Measurements from ENCODE around the gene SRRM2. TPM values are rescaled to one million over a fixed set of nuclear protein-coding genes. Genes with fewer than 3 reads are reported as not detected.

SRRM2 gene
- total RNA-seq, 1 experiment from 2014 or later, result 746 TPM

GRCh38 chr16:2737895-2738418, 14.5 kb upstream of the SRRM2 start:
- Histone ChIP-seq H2AFZ (no peak overlapping the region), H3K4me2 (no peak overlapping the region), H4K20me1 (ENCODE audit: insufficient read depth) (no peaks in the 10 kb centered on the region), H3K4me1 (replicated peaks; ENCODE audit: insufficient read depth) (no peaks in the 10 kb centered on the region), H3K79me2 (ENCODE audit: low read depth) (no peaks in the 10 kb centered on the region), H3K36me3 (ENCODE audit: low read depth) (no peaks in the 10 kb centered on the region), H3K9me2 (ENCODE audit: insufficient read depth) (no peaks in the 10 kb centered on the region), H3K4me3 (no peak overlapping the region), H3F3A (ENCODE audit: insufficient read depth, low read depth) (no peaks in the 10 kb centered on the region), H3K27ac (no peak overlapping the region), H3K27me3 (ENCODE audit: insufficient read depth, low read depth) (no peaks in the 10 kb centered on the region), H3K9me3 (ENCODE audit: insufficient read depth, low read depth) (no peaks in the 10 kb centered on the region)
- ChIA-PET POLR2A (ENCODE audit: unreplicated experiment) (no interaction called here), CTCF (interaction anchor here (0.6 kb wide), 1 partner anchor 10 kb away, joined by 5 read pairs; no protein-coding TSS in a partner anchor)
- intact Hi-C loops (cut with micrococcal nuclease; ENCODE audit: unreplicated experiment), result no loop called here
- no TSS peak for BruUV-seq (replicated peaks)
- TF ChIP-seq EZH2 (IDR thresholded peaks at IDR 0.05; ENCODE audit: low read depth) (no peak), CTCF (conservative IDR thresholded peaks at IDR 0.05) (no peak)
- DNase-seq, result no peak

GRCh38 chr16:2738615-2739014, 13.8 kb upstream of the SRRM2 start:
- POLR2A ChIA-PET (ENCODE audit: unreplicated experiment), result interaction anchor here (0.7 kb wide), 1 partner anchor 189 kb away, joined by 4 read pairs; no protein-coding TSS in a partner anchor
- no peak overlapping the region for H3K4me3 ChIP-seq
- H3K27me3 ChIP-seq (ENCODE audit: insufficient read depth, low read depth), result no peaks in the 10 kb centered on the region
- H2AFZ ChIP-seq, result no peak overlapping the region
- no peaks in the 10 kb centered on the region for H3F3A ChIP-seq (ENCODE audit: insufficient read depth, low read depth)
- H3K4me2 ChIP-seq, result no peak overlapping the region
- H3K4me1 ChIP-seq (replicated peaks; ENCODE audit: insufficient read depth), result no peaks in the 10 kb centered on the region
- intact Hi-C loops (cut with micrococcal nuclease; ENCODE audit: unreplicated experiment), result no loop called here
- TF ChIP-seq EZH2 (IDR thresholded peaks at IDR 0.05; ENCODE audit: low read depth) (no peak), CTCF (conservative IDR thresholded peaks at IDR 0.05) (no peak)
- H3K9me2 ChIP-seq (ENCODE audit: insufficient read depth), result no peaks in the 10 kb centered on the region
- no peaks in the 10 kb centered on the region for H3K36me3 ChIP-seq (ENCODE audit: low read depth)
- no peak overlapping the region for H3K27ac ChIP-seq
- no peaks in the 10 kb centered on the region for H3K79me2 ChIP-seq (ENCODE audit: low read depth)
- no TSS peak for BruUV-seq (replicated peaks)
- no peaks in the 10 kb centered on the region for H4K20me1 ChIP-seq (ENCODE audit: insufficient read depth)
- CTCF ChIA-PET, result no interaction called here
- DNase-seq, result no peak
- no peaks in the 10 kb centered on the region for H3K9me3 ChIP-seq (ENCODE audit: insufficient read depth, low read depth)

GRCh38 chr16:2739625-2740430, 12.6 kb upstream of the SRRM2 start:
- no peaks in the 10 kb centered on the region for H3K27me3 ChIP-seq (ENCODE audit: insufficient read depth, low read depth)
- ChIA-PET POLR2A (ENCODE audit: unreplicated experiment) (interaction anchor here (0.6 kb wide), 1 partner anchor 140 kb away, joined by 7 read pairs; no protein-coding TSS in a partner anchor), CTCF (no interaction called here)
- H3K79me2 ChIP-seq (ENCODE audit: low read depth), result no peaks in the 10 kb centered on the region
- H3K9me3 ChIP-seq (ENCODE audit: insufficient read depth, low read depth), result no peaks in the 10 kb centered on the region
- no peak overlapping the region for H3K4me3 ChIP-seq
- DNase-seq, result no peak
- no peak overlapping the region for H2AFZ ChIP-seq
- TF ChIP-seq CTCF (conservative IDR thresholded peaks at IDR 0.05) (no peak), EZH2 (IDR thresholded peaks at IDR 0.05; ENCODE audit: low read depth) (no peak)
- no peaks in the 10 kb centered on the region for H3K36me3 ChIP-seq (ENCODE audit: low read depth)
- no peaks in the 10 kb centered on the region for H3K4me1 ChIP-seq (replicated peaks; ENCODE audit: insufficient read depth)
- H4K20me1 ChIP-seq (ENCODE audit: insufficient read depth), result no peaks in the 10 kb centered on the region
- intact Hi-C loops (cut with micrococcal nuclease; ENCODE audit: unreplicated experiment), result no loop called here
- H3F3A ChIP-seq (ENCODE audit: insufficient read depth, low read depth), result no peaks in the 10 kb centered on the region
- BruUV-seq (replicated peaks), result no TSS peak
- no peak overlapping the region for H3K4me2 ChIP-seq
- H3K9me2 ChIP-seq (ENCODE audit: insufficient read depth), result no peaks in the 10 kb centered on the region
- no peak overlapping the region for H3K27ac ChIP-seq

Measured in PC-9 (cell line).